GM12874 (cell line): Measurements from ENCODE around the gene GPR78.

Source experiments
- CTCF ChIP-seq: IDR thresholded peaks from 2 replicates; pipeline ENCODE4 v1.5.1; 2011; ENCODE audit warnings: low read depth, mild to moderate bottlenecking, control low read depth, low read length, moderate library complexity; ENCODE audit not compliant: insufficient read depth

GPR78 gene

DNA sequence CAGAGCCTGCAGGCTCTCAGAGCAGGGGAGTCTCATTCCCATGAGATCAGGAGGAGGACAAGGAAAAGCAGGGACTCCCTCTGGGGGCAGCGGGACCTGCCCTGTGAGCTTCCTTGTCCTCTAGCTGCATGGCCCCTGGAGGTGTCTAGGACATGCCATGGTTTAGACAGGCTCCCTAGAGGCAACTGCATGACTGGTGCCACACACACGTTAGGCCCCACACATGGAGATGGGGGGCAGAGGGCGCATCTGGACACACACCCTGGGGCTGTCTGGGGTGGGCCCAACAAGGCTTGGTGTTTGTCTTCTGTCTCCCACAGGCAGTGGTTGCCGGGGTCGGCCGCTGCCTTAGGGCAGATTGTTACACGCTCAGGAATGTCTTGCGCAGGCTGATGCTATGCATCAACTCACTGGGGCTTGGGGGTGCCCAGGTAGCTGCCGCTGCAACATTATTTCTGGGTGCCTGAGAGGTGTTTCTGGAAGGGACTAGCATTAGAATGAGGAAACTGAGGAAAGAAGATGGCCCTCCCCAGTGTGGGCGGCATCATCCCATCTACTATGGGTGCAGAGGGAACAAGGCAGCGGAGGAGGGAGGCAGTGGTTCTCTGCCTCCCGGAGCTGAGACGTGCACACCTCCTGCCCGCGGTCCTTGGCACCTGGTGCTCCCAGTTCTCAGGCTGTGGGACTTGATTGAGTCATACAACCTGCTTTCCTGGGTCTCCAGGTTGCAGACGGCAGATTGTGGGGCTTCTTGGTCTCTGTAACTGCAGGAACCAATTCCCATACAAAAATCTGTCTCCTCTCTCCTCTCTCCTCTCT is 32.1 kb upstream of the GPR78 start:
- no peak for TF ChIP-seq CTCF

DNA sequence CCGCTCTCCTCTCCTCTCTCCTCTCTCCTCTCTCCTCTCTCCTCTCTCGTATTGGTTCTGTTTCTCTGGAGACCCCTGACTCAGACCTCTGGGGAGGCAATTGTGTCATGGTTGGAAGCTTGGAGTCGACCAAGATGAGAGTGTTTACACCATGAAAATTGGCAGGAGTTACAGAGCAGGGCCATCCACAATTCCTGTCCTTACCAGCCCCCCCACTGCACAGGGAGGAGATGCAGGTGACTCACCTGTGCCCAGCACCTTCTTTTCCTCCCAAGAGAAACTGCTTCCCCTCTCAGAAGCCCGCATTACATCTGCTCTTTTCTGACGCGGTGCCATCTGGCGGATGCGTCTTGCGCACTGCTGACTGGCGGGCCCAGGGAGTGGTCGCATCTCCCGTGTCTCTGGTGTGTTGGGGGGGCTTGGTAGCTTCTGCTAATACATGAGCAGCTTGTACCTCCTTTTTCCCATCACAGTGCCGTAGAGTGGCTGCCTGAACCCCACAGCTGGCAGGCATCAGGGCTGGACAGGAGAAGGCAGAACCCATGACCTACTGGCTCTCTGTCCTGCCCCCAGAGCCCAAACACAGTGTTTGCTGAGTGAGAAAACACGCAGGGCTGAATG is 31.4 kb upstream of the GPR78 start:
- TF ChIP-seq CTCF, result no peak

DNA sequence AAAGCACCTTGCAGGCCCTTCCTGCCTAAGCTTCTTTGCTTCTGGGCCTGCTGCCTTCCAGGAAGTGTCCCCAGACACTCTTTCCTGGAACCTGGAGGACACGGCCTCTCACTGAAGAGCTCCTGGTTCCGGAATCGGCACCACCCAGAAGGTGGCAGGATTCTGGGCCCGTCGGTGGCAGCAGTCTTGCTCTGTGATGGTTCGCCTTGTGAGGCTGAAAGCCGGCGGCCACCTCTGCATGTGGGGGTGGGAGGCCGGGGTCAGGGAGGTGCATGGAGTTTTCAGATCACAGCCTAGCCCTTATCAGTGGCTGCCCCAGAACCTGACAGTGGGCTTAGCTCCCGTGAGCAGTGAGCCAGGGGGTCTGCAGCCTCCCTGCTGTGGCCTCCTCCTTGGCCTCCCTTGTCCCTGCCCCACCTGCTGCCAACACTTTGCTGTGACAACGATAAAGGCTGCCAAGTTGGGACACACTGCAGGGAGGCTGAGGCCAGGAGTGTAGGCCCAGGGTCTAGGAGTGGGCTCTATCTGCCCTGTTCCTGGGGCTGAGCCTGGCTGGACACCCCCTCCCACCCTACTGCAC is 30.8 kb upstream of the GPR78 start:
- no peak for TF ChIP-seq CTCF

GRCh38 chr4:8550691-8551090 is 29.5 kb upstream of the GPR78 start:
- no peak for TF ChIP-seq CTCF

GRCh38 chr4:8552024-8552423 is 28.2 kb upstream of the GPR78 start:
- no peak for TF ChIP-seq CTCF

DNA sequence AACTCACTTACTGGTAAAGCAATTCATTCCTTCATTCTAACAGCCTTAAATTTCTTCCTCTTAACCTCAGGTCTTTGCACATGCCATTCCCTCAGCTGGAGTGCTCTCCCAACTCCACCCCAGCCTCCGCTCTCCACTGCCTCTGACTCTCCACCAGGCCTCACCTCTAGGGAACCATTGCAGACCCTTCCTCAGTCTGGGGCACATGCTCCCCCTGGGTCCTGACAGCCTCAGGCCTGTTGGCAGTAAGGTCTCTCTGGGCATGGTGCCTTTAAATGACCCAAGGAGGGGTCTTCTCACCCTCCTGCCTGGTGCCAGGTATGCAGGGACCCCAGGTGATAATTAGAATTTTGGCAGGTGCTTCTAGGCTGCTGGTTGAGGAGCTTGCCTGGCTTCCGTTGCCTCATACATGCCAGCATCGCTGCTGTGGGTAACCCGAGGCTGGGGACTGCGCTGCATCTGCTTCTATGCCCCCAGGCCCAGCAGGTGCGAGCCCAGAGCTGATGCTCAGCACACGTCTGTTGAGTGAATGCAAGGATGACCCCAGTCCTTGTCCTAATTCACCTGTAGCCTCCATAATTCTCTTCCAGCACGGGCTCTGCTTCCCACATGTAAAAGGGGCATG is 27.5 kb upstream of the GPR78 start:
- no peak for TF ChIP-seq CTCF

DNA sequence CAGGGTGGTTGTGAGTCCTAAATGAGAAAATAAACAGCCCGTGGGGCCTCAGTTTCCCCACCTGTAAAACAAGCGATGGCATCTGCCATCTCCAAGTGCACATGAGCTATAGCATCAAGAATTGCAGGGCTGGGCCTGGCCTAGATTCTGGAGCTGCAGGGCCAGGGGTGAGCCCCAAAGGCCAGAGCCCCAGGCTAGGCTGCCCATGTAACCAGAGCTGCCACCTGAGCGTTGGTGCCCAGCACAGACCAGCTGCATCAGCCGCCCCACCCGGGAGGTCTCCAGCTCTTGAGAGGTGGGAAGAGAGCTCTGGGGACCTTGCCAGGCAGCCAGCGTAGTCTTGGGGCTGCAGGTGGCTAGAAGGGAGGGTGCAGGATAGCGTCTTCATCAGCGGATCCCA is 27.0 kb upstream of the GPR78 start:
- TF ChIP-seq CTCF, result no peak
